Uterus (tissue), 2 donors: Measurements from ENCODE around the gene RIPOR2.

Experiments
- POLR2A ChIP-seq, 2 donors: fragments of 450-650 bp; IDR thresholded peaks; one replicate each; pipeline ENCODE4 v1.6.1; 2016; ENCODE audit warnings: antibody characterized with exemption in 2 of 2, mild to moderate bottlenecking in 1 of 2, moderate library complexity in 1 of 2
- TF ChIP-seq, protein P1 (sequence below), 4 experiments: fragments of 200-600 bp in 2 of 4; fragments of 450-650 bp in 2 of 4; sonication (generic) in 2 of 4; IDR thresholded peaks; one replicate each; pipeline ENCODE4 v1.5.1; 2016 to 2019; ENCODE audit warnings: antibody characterized with exemption in 4 of 4, mild to moderate bottlenecking in 2 of 4, moderate library complexity in 1 of 4

DNA sequence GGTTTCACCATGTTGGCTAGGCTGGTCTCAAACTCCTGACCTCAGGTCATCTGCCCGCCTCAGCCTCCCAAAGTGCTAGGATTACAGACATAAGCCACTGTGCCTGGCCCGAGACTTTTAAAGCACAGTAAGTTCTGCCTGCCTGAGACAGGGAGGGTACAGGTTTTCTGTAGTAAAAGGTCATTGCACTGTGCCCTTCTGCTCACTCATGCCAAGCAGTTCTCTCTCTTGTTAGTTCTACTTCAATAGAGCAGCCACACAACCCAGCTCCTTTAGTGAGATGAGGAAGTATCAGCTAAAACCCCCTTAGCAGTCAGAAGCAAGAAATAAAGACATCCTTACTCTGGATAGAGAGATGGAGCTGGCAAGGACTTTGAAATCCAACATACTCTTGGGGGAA is 84.7 kb downstream of the RIPOR2 start:
- TF ChIP-seq, protein P1, sequence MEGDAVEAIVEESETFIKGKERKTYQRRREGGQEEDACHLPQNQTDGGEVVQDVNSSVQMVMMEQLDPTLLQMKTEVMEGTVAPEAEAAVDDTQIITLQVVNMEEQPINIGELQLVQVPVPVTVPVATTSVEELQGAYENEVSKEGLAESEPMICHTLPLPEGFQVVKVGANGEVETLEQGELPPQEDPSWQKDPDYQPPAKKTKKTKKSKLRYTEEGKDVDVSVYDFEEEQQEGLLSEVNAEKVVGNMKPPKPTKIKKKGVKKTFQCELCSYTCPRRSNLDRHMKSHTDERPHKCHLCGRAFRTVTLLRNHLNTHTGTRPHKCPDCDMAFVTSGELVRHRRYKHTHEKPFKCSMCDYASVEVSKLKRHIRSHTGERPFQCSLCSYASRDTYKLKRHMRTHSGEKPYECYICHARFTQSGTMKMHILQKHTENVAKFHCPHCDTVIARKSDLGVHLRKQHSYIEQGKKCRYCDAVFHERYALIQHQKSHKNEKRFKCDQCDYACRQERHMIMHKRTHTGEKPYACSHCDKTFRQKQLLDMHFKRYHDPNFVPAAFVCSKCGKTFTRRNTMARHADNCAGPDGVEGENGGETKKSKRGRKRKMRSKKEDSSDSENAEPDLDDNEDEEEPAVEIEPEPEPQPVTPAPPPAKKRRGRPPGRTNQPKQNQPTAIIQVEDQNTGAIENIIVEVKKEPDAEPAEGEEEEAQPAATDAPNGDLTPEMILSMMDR (IDR thresholded peaks at IDR 0.05), result no peak
- no peak for TF ChIP-seq POLR2A (IDR thresholded peaks at IDR 0.05)
